H1 (cell line): ENCODE measurements around the gene TSSK6. TPM values are rescaled to one million over a fixed set of nuclear protein-coding genes. Genes with fewer than 3 reads are reported as not detected.
A peak's percentile ranks its signal among the peaks of the same experiment; 100 is the strongest.

Experiments used
- ATF2 ChIP-seq: IDR thresholded peaks from 2 replicates; pipeline ENCODE4 v1.6.1; 2012; ENCODE audit warnings: low read length, inconsistent platforms
- CHD1 ChIP-seq: IDR thresholded peaks from 2 replicates; pipeline ENCODE4 v1.6.1; 2012; ENCODE audit warnings: low read depth, low read length, improper control_type of control experiment
- CREB1 ChIP-seq: IDR thresholded peaks from 2 replicates; pipeline ENCODE4 v1.6.1; 2012; ENCODE audit warnings: inconsistent platforms
- GABPA ChIP-seq: IDR thresholded peaks from 2 replicates; pipeline ENCODE4 v1.6.1; 2011; ENCODE audit warnings: mild to moderate bottlenecking, low read length, moderate library complexity, borderline replicate concordance; ENCODE audit not compliant: insufficient read depth
- JUN ChIP-seq: IDR thresholded peaks from 2 replicates; pipeline ENCODE4 v1.6.1; 2011; ENCODE audit warnings: low read depth, mild to moderate bottlenecking, improper control_type of control experiment, low read length
- MAX ChIP-seq: IDR thresholded peaks from 2 replicates; pipeline ENCODE4 v1.6.1; 2012; ENCODE audit warnings: inconsistent platforms
- POLR2A ChIP-seq, 2 experiments: IDR thresholded peaks; 1 replicate in 1 of 2; 2 replicates in 1 of 2; pipeline ENCODE4 v1.6.1; 2011; ENCODE audit warnings: low read depth in 2 of 2, low read length in 2 of 2, mild to moderate bottlenecking in 2 of 2; ENCODE audit errors: control extremely low read depth in 1 of 2
- POLR2AphosphoS5 ChIP-seq: IDR thresholded peaks from 2 replicates; pipeline ENCODE4 v1.6.1; 2011; ENCODE audit warnings: low read depth, low read length
- SAP30 ChIP-seq: fragments of 300-600 bp; sonication (generic); IDR thresholded peaks from 2 replicates; pipeline ENCODE4 v1.7.1; 2012; ENCODE audit warnings: low read length, moderate library complexity, mild to moderate bottlenecking, inconsistent platforms; ENCODE audit not compliant: insufficient read depth, insufficient replicate concordance
- TAF7 ChIP-seq: optimal IDR thresholded peaks from 2 replicates; pipeline ENCODE3; 2011; ENCODE audit warnings: low read depth, mild to moderate bottlenecking, inconsistent platforms, low read length, moderate library complexity, borderline replicate concordance
- TCF12 ChIP-seq: IDR thresholded peaks from 2 replicates; pipeline ENCODE4 v1.6.1; 2011; ENCODE audit warnings: low read depth, mild to moderate bottlenecking, low read length
- TEAD4 ChIP-seq: IDR thresholded peaks from 2 replicates; pipeline ENCODE4 v1.6.1; 2012; ENCODE audit warnings: low read depth, low read length, inconsistent platforms, mixed read lengths
- polyA plus RNA-seq, 7 experiments: library from polyadenylated mRNA; depleted of rRNA in 3 of 7; stranded (reverse) in 5 of 7; unstranded in 2 of 7; fragments of >200 nt in 5 of 7; fragments of 200-250 nt in 2 of 7; gene quantifications; 1 replicate in 5 of 7; 2 replicates in 1 of 7; 4 replicates in 1 of 7; pipeline versions ENCODE4 v1.2.1 to v1.2.3, GENCODE V29; 2011 to 2013; ENCODE audit warnings: missing spikeins in 2 of 7, mixed read lengths in 2 of 7
- total RNA-seq: library from RNA; stranded (reverse); fragmentation: NEBNext Ultra II Directional; extraction: Animal tissue kit (Norgen Biotek cat#: 25700); gene quantifications from 2 replicates; pipeline ENCODE4 v1.2.1, GENCODE V29; 2021

Gene TSSK6
- total and polyA plus RNA-seq, 2 of the 8 experiments (the other 6 are each of a cell fraction or from before 2014, with no cell fraction given) = 3.6 to 7.8 TPM

- TF ChIP-seq SAP30 (no peak), POLR2A (IDR thresholded peaks at IDR 0.05; ENCODE audit: control extremely low read depth in 1 of 2, low read depth in 2 of 2, low read length in 2 of 2) (0 out of 3 replicates have a peak, but pooled peaks of 1 of the 2 experiments have one; percentile 21), TCF12 (no peak), CREB1 (0 out of 2 replicates have a peak, but pooled peaks have one; percentile 51), GABPA (peak; percentile 82; the same call in 1 of the 2 replicates), TEAD4 (no peak), POLR2AphosphoS5 (peak; percentile 13; the same call in 1 of the 2 replicates), MAX (peak; percentile 69; the same call in 1 of the 2 replicates), ATF2 (no peak), JUN (no peak), TAF7 (peak; percentile 44), CHD1 (no peak)
Observed at GRCh38 chr19:19531951-19532805, 16.8 kb upstream of the TSSK6 start (continued).
